ENCODE measurements around the gene ACTL6B. TPM values are rescaled to one million over a fixed set of nuclear protein-coding genes. Genes with fewer than 3 reads are reported as not detected.

The ACTL6B gene
- total and polyA plus RNA-seq, 2 of the 8 experiments (the other 6 are each of a cell fraction or from before 2014, with no cell fraction given): 2.1 to 4.5 TPM

DNA sequence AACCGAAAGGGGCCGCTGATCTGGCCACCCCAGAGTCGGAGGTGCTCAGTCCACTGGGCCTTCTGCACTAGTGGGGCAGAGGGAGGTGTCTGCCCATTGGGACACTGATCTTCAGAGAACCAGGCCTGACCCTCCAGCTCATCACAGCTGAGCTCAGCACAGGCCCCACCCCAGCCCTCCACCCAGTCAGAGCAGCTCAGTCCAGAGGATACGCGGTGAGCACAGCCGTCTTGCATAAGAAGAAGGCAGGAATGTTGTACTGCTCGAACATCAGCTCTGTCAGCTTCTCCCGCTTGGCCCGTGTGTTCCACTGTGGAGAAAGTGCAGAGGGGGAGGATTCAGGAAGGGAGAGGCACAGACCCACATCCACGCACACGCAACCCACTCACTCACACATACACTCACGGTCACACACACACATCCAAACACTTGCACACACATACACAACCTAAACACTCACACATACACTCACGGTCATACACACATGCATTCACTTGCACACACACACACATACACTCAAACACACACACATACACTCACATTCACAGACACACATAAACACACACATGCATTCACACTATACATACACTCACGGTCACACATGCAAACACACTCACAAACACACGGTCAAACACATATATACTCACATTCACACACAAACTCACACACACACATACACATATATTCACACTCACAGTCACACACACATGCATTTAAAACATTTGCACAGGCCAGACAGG lies 6.3 kb downstream of the ACTL6B start:
- Histone ChIP-seq H3K23ac (ENCODE audit: insufficient read length) (no peak overlapping the region), H3K9me3 (ENCODE audit: insufficient read depth in 2 of 2, low read depth in 1 of 2, low read length in 1 of 2) (no peaks in the 10 kb centered on the region), H3K27ac (ENCODE audit: low read depth, low read length) (no peak overlapping the region), H3K4me3 (ENCODE audit: extremely low read depth in 1 of 4, insufficient read depth in 2 of 4, low read depth in 3 of 4, low read length in 4 of 4) (no peak overlapping the region), H3K4ac (replicated peaks; ENCODE audit: insufficient read length, low read depth, low read length) (no peak overlapping the region), H3K9ac (replicated peaks in 1 of 4; ENCODE audit: extremely low read depth in 1 of 4, low read depth in 3 of 4, low read length in 3 of 4) (no peak overlapping the region), H3K79me1 (ENCODE audit: low read depth, low read length) (no peaks in the 10 kb centered on the region), H4K8ac (ENCODE audit: extremely low read depth, insufficient read depth, low read length) (no peak overlapping the region), H3K56ac (replicated peaks; ENCODE audit: insufficient read length, low read depth, low read length) (peak overlapping the region; percentile 62), H4K20me1 (replicated peaks in 1 of 2; ENCODE audit: control insufficient read depth in 1 of 2, insufficient read depth in 2 of 2, low read length in 2 of 2) (peaks cover 0 to 3% of the 10 kb centered on the region in 2 experiments), H3K18ac (ENCODE audit: extremely low read depth, low read length) (no peak overlapping the region), H3K4me1 (replicated peaks in 1 of 4; ENCODE audit: control insufficient read depth in 3 of 4, insufficient read depth in 4 of 4, low read length in 3 of 4) (peaks cover 0 to 16% (median 5%) of the 10 kb centered on the region in 4 experiments; a peak in 4 of 7 replicates), H2AFZ (ENCODE audit: low read length) (no peak overlapping the region), H4K91ac (replicated peaks; ENCODE audit: insufficient read length, low read length) (peak overlapping the region; percentile 93), H3K36me3 (ENCODE audit: control insufficient read depth in 2 of 4, insufficient read depth in 4 of 4, low read length in 3 of 4) (no peaks in the 10 kb centered on the region), H3K23me2 (ENCODE audit: low read depth, low read length) (peaks cover 4% of the 10 kb centered on the region), H3K4me2 (ENCODE audit: insufficient read depth in 1 of 2, low read depth in 2 of 2, low read length in 2 of 2) (no peak overlapping the region), H2BK20ac (ENCODE audit: low read length) (peak overlapping the region; percentile 6; the same call in 1 of the 2 replicates), H4K5ac (ENCODE audit: insufficient read length, low read depth, low read length) (no peak overlapping the region), H2BK15ac (ENCODE audit: low read length) (peak overlapping the region; percentile 11; the same call in 1 of the 2 replicates), H3K79me2 (ENCODE audit: control insufficient read depth in 1 of 2, insufficient read depth in 2 of 2, low read length in 2 of 2) (0 out of 4 replicates have a peak, but pooled peaks cover 0 to 2% of the 10 kb centered on the region in 2 experiments), H2BK120ac (replicated peaks; ENCODE audit: low read depth, low read length) (no peak overlapping the region), H2BK12ac (ENCODE audit: low read depth, low read length) (0 out of 2 replicates have a peak overlapping the region, but pooled peaks have one; percentile 30), H2BK5ac (ENCODE audit: low read depth, low read length) (no peak overlapping the region), H2AK5ac (ENCODE audit: low read depth, low read length) (peak overlapping the region; percentile 56; the same call in 1 of the 2 replicates), H3K14ac (ENCODE audit: insufficient read length) (no peak overlapping the region), H3K27me3 (replicated peaks in 1 of 4; ENCODE audit: control insufficient read depth in 3 of 4, extremely low read depth in 1 of 4, insufficient read depth in 3 of 4, low read length in 3 of 4) (peaks cover 1 to 11% (median 5%) of the 10 kb centered on the region in 4 experiments)
- DNase-seq (ENCODE audit: low read depth in 1 of 2, low spot score in 2 of 2) (no peak), FAIRE-seq (no peak)
- POLR2A ChIA-PET (ENCODE audit: partially characterized antibody): interaction anchor here (0.8 kb wide), 1 partner anchor 56 kb away, joined by 3 read pairs; the partner anchor contains the start of gene POP7
- WGBS, 2 experiments (ENCODE audit: extremely low coverage in 1 of 2, insufficient coverage in 1 of 2, insufficient read length in 1 of 2, insufficient replicate concordance in 2 of 2, low coverage in 1 of 2, low lambda C conversion rate in 2 of 2, missing lambda C conversion rate in 1 of 2): 95% methylated on average over 15 of the region's 15 CpGs; no CpG with 5 or more reads in 1 of the 2 experiments
- CTCF ChIA-PET (ENCODE audit: partially characterized antibody): interaction anchor here (0.7 to 4.1 kb wide), 7 partner anchors 16 to 91 kb away, joined by 3 to 30 read pairs (median 4); no protein-coding TSS in a partner anchor
- TF ChIP-seq GTF2F1 (IDR thresholded peaks at IDR 0.05; ENCODE audit: borderline replicate concordance, low read depth, low read length) (no peak), CREB1 (IDR thresholded peaks at IDR 0.05) (no peak), EGR1 (IDR thresholded peaks at IDR 0.05; ENCODE audit: borderline replicate concordance, low read depth, low read length) (no peak)

Data from H1 (cell line).